A549 (cell line): Measurements from ENCODE around the gene PDZD2. TPM values are rescaled to one million over a fixed set of nuclear protein-coding genes. Genes with fewer than 3 reads are reported as not detected.

Experiments
- ATAC-seq, 2 experiments: fragments of 200-7000 bp in 1 of 2; fragments of >200 bp in 1 of 2; cut with Nextera tagmentation in 1 of 2; cut with Tn5 transposase in 1 of 2; 3 replicates each; pipeline versions ENCODE4 v1.8.0 to v1.9.1; 2018 to 2020; ENCODE audit warnings: mild to moderate bottlenecking in 1 of 2, moderate library complexity in 1 of 2
- CTCF ChIA-PET: fragments of 300-600 bp; sonication (Branson Sonifier 250); formaldehyde crosslinking; extraction: SDS; loops from one replicate; lab custom pipeline; 2021; ENCODE audit warnings: antibody characterized with exemption, inconsistent platforms; lab: Yijun Ruan, JAX
- POLR2A ChIA-PET: fragments of 350-600 bp; formaldehyde crosslinking; extraction: SDS; loops from one replicate; lab custom pipeline; 2021; ENCODE audit warnings: antibody characterized with exemption, inconsistent platforms; lab: Yijun Ruan, JAX
- DNase-seq, 2 experiments: peaks; one replicate each; pipeline versions ENCODE4 v3.0.0 to v3.0.0-alpha.2; 2011 to 2016; ENCODE audit warnings: low read depth in 1 of 2, low spot score in 1 of 2
- FAIRE-seq: peaks from 2 replicates; lab custom pipeline; 2011; peaks lifted over from hg19 to GRCh38; lab: Jason Lieb, UNC
- H3K27ac ChIP-seq, 2 experiments: fragments of >200 bp; sonication (Bioruptor Twin); formaldehyde crosslinking; 3 replicates each; pipeline ENCODE4 v1.5.1; 2016 to 2017
- H3K4me1 ChIP-seq: fragments of >200 bp; sonication (Bioruptor Twin); formaldehyde crosslinking; 3 replicates; pipeline ENCODE4 v1.6.1; 2016
- H3K4me2 ChIP-seq: fragments of >200 bp; sonication (Bioruptor Twin); formaldehyde crosslinking; 3 replicates; pipeline ENCODE4 v1.6.1; 2016
- H3K4me3 ChIP-seq: fragments of >200 bp; sonication (Bioruptor Twin); formaldehyde crosslinking; 3 replicates; pipeline ENCODE4 v1.5.1; 2016
- H3K9me3 ChIP-seq: fragments of >200 bp; sonication (Bioruptor Twin); formaldehyde crosslinking; 3 replicates; pipeline ENCODE4 v1.6.1; 2016
- BHLHE40 ChIP-seq: IDR thresholded peaks from 2 replicates; pipeline ENCODE4 v1.6.1; 2012; ENCODE audit warnings: low read depth, low read length, inconsistent platforms
- CBX2 ChIP-seq: fragments of 200-600 bp; sonication (generic); IDR thresholded peaks from 2 replicates; pipeline ENCODE4 v1.6.1; 2016; ENCODE audit warnings: low read depth, mild to moderate bottlenecking, borderline replicate concordance
- CBX8 ChIP-seq: fragments of 200-600 bp; sonication (generic); IDR thresholded peaks from 2 replicates; pipeline ENCODE4 v1.6.1; 2016
- CHD2 ChIP-seq: fragments of 150-350 bp; IDR thresholded peaks from 2 replicates; pipeline ENCODE4 v1.6.1; 2014; ENCODE audit warnings: low read length; ENCODE audit not compliant: partially characterized antibody
- EHF ChIP-seq: fragments of 250-450 bp; sonication (Bioruptor Pico); IDR thresholded peaks from 2 replicates; pipeline ENCODE4 v1.5.0; 2020; ENCODE audit warnings: mild to moderate bottlenecking
- EHMT2 ChIP-seq: fragments of 200-600 bp; sonication (generic); IDR thresholded peaks from 2 replicates; pipeline ENCODE4 v1.6.1; 2016; ENCODE audit warnings: antibody characterized with exemption, low read depth, mild to moderate bottlenecking, moderate library complexity
- FOSB ChIP-seq: fragments of 250-450 bp; sonication (Bioruptor Pico); IDR thresholded peaks from 2 replicates; pipeline ENCODE4 v1.5.0; 2020; ENCODE audit warnings: mild to moderate bottlenecking, moderate library complexity
- FOSL2 ChIP-seq, 2 experiments: fragments of 450-650 bp in 1 of 2; fragments of >200 bp in 1 of 2; sonication (Bioruptor Twin) in 1 of 2; formaldehyde crosslinking; IDR thresholded peaks; 2 replicates each; pipeline versions ENCODE4 v1.5.0 to v1.6.1; 2016 to 2020; ENCODE audit warnings: mild to moderate bottlenecking in 1 of 2, moderate library complexity in 1 of 2
- HEYL ChIP-seq: fragments of 250-450 bp; sonication (Bioruptor Pico); IDR thresholded peaks from 2 replicates; pipeline ENCODE4 v1.8.0; 2021; ENCODE audit warnings: mild to moderate bottlenecking, moderate library complexity
- HOXB13 ChIP-seq: fragments of 250-450 bp; sonication (Bioruptor Pico); IDR thresholded peaks from 2 replicates; pipeline ENCODE4 v1.5.0; 2020; ENCODE audit warnings: low read depth, mild to moderate bottlenecking, moderate library complexity
- HOXB5 ChIP-seq: fragments of 250-450 bp; sonication (Bioruptor Pico); IDR thresholded peaks from 2 replicates; pipeline ENCODE4 v1.5.0; 2020; ENCODE audit warnings: mild to moderate bottlenecking, moderate library complexity
- JUN ChIP-seq, 2 experiments: fragments of >200 bp; sonication (Bioruptor Twin); formaldehyde crosslinking; IDR thresholded peaks; 2 replicates in 1 of 2; 3 replicates in 1 of 2; pipeline ENCODE4 v1.6.1; 2016 to 2017
- JUNB ChIP-seq: fragments of >200 bp; sonication (Bioruptor Twin); formaldehyde crosslinking; IDR thresholded peaks from 2 replicates; pipeline ENCODE4 v1.6.1; 2016
- MAZ ChIP-seq: fragments of 150-350 bp; IDR thresholded peaks from 2 replicates; pipeline ENCODE4 v1.6.1; 2014; ENCODE audit warnings: antibody characterized with exemption, low read depth, low read length, borderline replicate concordance
- POLR2AphosphoS2 ChIP-seq: conservative IDR thresholded peaks from 2 replicates; pipeline ENCODE4 v1.6.1; 2012; ENCODE audit warnings: low read length, improper control_type of control experiment, inconsistent platforms
- RAD21 ChIP-seq, 2 experiments: fragments of >200 bp in 1 of 2; sonication (Bioruptor Twin) in 1 of 2; formaldehyde crosslinking in 1 of 2; IDR thresholded peaks in 1 of 2; conservative IDR thresholded peaks in 1 of 2; 2 replicates in 1 of 2; 3 replicates in 1 of 2; pipeline ENCODE4 v1.6.1; 2012 to 2018; ENCODE audit warnings: inconsistent platforms in 1 of 2
- RCOR1 ChIP-seq: fragments of 150-350 bp; IDR thresholded peaks from 2 replicates; pipeline ENCODE4 v1.6.1; 2014; ENCODE audit warnings: antibody characterized with exemption, low read length, low read depth
- RNF2 ChIP-seq: fragments of 200-600 bp; sonication (generic); IDR thresholded peaks from 2 replicates; pipeline ENCODE4 v1.6.1; 2016; ENCODE audit warnings: low read depth, mild to moderate bottlenecking, antibody characterized with exemption, moderate library complexity, borderline replicate concordance
- SMC3 ChIP-seq: fragments of >200 bp; sonication (Bioruptor Twin); formaldehyde crosslinking; IDR thresholded peaks from 3 replicates; pipeline ENCODE4 v1.6.1; 2018; ENCODE audit warnings: inconsistent platforms
- TFCP2L1 ChIP-seq: fragments of 250-450 bp; sonication (Bioruptor Pico); IDR thresholded peaks from 2 replicates; pipeline ENCODE4 v1.5.0; 2021; ENCODE audit warnings: mild to moderate bottlenecking
- ZC3H11A ChIP-seq: fragments of 450-650 bp; IDR thresholded peaks from 2 replicates; pipeline ENCODE4 v1.6.1; 2014; ENCODE audit warnings: antibody characterized with exemption, mild to moderate bottlenecking
- ZNF302 ChIP-seq: fragments of 250-450 bp; sonication (Bioruptor Pico); IDR thresholded peaks from 2 replicates; pipeline ENCODE4 v1.9.0; 2021; ENCODE audit warnings: inconsistent platforms, mild to moderate bottlenecking, moderate library complexity
- ZSCAN20 ChIP-seq: fragments of 250-450 bp; sonication (Bioruptor Pico); IDR thresholded peaks from 2 replicates; pipeline ENCODE4 v1.8.0; 2022; ENCODE audit warnings: mild to moderate bottlenecking, moderate library complexity
- WGBS: methylation state at CpG from one replicate; pipeline ENCODE4 v1.1.6; 2017; ENCODE audit errors: missing lambda C conversion rate; 5-methylcytosine and 5-hydroxymethylcytosine counted together
- polyA plus RNA-seq, 4 experiments: library from polyadenylated mRNA; depleted of rRNA in 3 of 4; stranded (reverse); fragments of >200 nt; fragmentation: RNase III in 1 of 4; extraction: RNeasy Plus Mini Kit Qiagen cat#74134 plus additional on column Dnase treatment in 1 of 4; gene quantifications; 2 replicates in 3 of 4; 3 replicates in 1 of 4; pipeline ENCODE4 v1.2.3, GENCODE V29; 2011 to 2017
- TF ChIP-seq, protein P1 (sequence below): fragments of >200 bp; sonication (Bioruptor Twin); formaldehyde crosslinking; IDR thresholded peaks from 2 replicates; pipeline ENCODE4 v1.6.1; 2016
- TF ChIP-seq, protein P2 (sequence below): IDR thresholded peaks from 2 replicates; pipeline ENCODE4 v1.6.1; 2012
- TF ChIP-seq, protein P3 (sequence below): IDR thresholded peaks from 2 replicates; pipeline ENCODE4 v1.6.1; 2012

PDZD2 gene
- polyA plus RNA-seq, 2 of the 4 experiments (the other 2 are of a cell fraction), result 0.06 to 0.09 TPM

DNA sequence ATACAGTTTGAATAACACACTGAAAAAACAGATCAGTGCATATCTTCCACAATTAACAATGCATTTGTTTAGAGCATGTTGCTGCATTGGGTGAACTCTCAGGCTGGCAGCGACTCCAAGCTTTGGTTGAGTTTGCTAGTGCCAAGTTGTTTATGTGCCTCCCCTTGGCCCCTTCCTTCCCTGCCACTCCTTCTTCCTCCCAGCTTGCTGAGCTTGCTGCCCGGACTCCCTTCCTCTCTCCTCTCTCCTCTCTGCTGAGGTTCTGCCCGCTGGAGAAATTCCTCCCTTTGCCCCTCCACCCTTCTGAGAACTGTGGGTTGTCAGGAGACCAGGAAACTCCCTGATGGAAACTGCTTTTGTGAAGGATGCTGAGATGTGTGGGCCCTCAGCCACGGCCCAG, 247.3 kb downstream of the PDZD2 start:
- TF ChIP-seq HEYL (CRISPR knock-in tag), result no peak
- no peak for TF ChIP-seq HOXB5 (CRISPR knock-in tag)
- TF ChIP-seq, protein P1, sequence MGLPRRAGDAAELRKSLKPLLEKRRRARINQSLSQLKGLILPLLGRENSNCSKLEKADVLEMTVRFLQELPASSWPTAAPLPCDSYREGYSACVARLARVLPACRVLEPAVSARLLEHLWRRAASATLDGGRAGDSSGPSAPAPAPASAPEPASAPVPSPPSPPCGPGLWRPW, result no peak
- TF ChIP-seq EHMT2, result no peak
- no peak for TF ChIP-seq ZSCAN20 (CRISPR knock-in tag)
- TF ChIP-seq CBX2, result no peak
- TF ChIP-seq RAD21 (conservative IDR thresholded peaks at IDR 0.05 in 1 of 2, IDR thresholded peaks at IDR 0.05 in 1 of 2), result no peak
- no peak for TF ChIP-seq SMC3
- no peak for TF ChIP-seq JUNB
- TF ChIP-seq POLR2AphosphoS2, result no peak
- TF ChIP-seq FOSL2 (IDR thresholded peaks at IDR 0.05), result no peak
- TF ChIP-seq FOSL2 (CRISPR knock-in tag; IDR thresholded peaks at IDR 0.05), result no peak
- TF ChIP-seq ZNF302 (CRISPR knock-in tag), result no peak
- TF ChIP-seq TFCP2L1 (CRISPR knock-in tag), result no peak
- no peak for TF ChIP-seq JUN (IDR thresholded peaks at IDR 0.05)
- no peak for TF ChIP-seq RCOR1
- no peak for TF ChIP-seq MAZ
- TF ChIP-seq FOSB (CRISPR knock-in tag), result no peak
- no peak for TF ChIP-seq EHF (CRISPR knock-in tag)
- TF ChIP-seq, protein P2, sequence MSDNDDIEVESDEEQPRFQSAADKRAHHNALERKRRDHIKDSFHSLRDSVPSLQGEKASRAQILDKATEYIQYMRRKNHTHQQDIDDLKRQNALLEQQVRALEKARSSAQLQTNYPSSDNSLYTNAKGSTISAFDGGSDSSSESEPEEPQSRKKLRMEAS, result no peak
- no peak for TF ChIP-seq CBX8
- DNase-seq (no peak), ATAC-seq (no peak), FAIRE-seq (no peak)
- 35% methylated on average over 4 of the region's 4 CpGs for WGBS
- no peaks in the 10 kb centered on the region for H3K4me1 ChIP-seq
- H3K4me3 ChIP-seq, result no peak overlapping the region
- ChIA-PET POLR2A (no interaction called here), CTCF (no interaction called here)
- H3K9me3 ChIP-seq, result no peaks in the 10 kb centered on the region
- H3K27ac ChIP-seq, result no peak overlapping the region
- H3K4me2 ChIP-seq, result no peak overlapping the region

DNA sequence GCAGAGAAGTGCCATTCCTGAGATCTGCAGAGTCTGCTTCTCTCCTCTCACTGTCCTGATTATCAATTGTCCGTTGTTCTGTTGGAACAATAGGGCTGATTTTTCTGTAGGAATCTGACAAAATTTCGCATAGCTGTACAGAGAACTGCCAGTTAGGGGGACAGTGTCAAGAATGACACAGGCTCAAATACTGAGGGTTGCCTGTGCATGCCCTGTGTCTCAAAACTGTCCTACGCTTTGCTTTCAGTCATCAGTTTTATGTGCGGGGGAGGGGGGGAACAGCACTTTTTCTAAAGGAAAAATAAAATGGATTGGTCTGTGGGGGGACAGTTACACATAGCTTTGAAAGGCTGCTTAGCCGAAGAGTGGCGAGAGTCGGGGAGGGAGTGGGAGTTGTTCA, 248.6 kb downstream of the PDZD2 start:
- no peak for ATAC-seq
- DNase-seq, result no peak
- H3K4me3 ChIP-seq, result no peak overlapping the region
- WGBS, result 62% methylated on average over 7 of the region's 7 CpGs
- no peaks in the 10 kb centered on the region for H3K9me3 ChIP-seq
- no peaks in the 10 kb centered on the region for H3K4me1 ChIP-seq
- H3K27ac ChIP-seq, result no peak overlapping the region
- no peak for FAIRE-seq
- ChIA-PET CTCF (interaction anchor here (0.6 to 1.5 kb wide), 3 partner anchors 14 to 205 kb away, joined by 3 read pairs; no protein-coding TSS in a partner anchor), POLR2A (no interaction called here)
- no peak for TF ChIP-seq JUNB
- TF ChIP-seq RCOR1, result no peak
- no peak for TF ChIP-seq ZC3H11A
- TF ChIP-seq TFCP2L1 (CRISPR knock-in tag), result no peak
- TF ChIP-seq CBX8, result no peak
- TF ChIP-seq HOXB13 (CRISPR knock-in tag), result no peak
- no peak for TF ChIP-seq CHD2
- no peak overlapping the region for H3K4me2 ChIP-seq

DNA sequence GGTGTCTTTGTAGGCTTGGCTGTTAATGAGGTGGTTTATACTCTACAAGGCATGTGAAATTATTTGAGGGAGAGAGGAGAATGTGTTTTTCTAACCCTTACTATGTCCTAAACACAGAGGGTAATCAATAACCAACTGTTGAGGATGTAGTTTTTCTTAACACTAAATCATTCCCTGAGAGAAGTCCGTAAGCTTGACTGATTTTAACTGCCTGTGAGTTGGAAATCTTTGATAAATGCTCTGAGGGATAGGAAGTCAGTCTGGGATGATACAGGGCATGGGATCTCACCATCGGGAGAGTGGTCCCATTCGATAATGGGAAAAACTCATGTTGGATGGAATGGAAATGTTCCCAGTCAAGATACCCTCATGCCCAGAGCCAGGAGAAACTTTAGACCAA, 249.6 kb downstream of the PDZD2 start:
- Histone ChIP-seq H3K9me3 (no peaks in the 10 kb centered on the region), H3K4me2 (no peak overlapping the region), H3K4me3 (no peak overlapping the region)
- ChIA-PET CTCF (interaction anchor here (1.5 kb wide), 1 partner anchor 33 kb away, joined by 3 read pairs; no protein-coding TSS in a partner anchor), POLR2A (no interaction called here)
- no peak for DNase-seq
- FAIRE-seq, result no peak
- TF ChIP-seq CBX2 (no peak), BHLHE40 (no peak), RNF2 (no peak), ZSCAN20 (CRISPR knock-in tag) (no peak), HEYL (CRISPR knock-in tag) (no peak), HOXB5 (CRISPR knock-in tag) (no peak)
- TF ChIP-seq, protein P3, sequence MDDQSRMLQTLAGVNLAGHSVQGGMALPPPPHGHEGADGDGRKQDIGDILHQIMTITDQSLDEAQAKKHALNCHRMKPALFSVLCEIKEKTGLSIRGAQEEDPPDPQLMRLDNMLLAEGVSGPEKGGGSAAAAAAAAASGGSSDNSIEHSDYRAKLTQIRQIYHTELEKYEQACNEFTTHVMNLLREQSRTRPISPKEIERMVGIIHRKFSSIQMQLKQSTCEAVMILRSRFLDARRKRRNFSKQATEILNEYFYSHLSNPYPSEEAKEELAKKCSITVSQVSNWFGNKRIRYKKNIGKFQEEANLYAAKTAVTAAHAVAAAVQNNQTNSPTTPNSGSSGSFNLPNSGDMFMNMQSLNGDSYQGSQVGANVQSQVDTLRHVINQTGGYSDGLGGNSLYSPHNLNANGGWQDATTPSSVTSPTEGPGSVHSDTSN, result no peak
- TF ChIP-seq, all 56 proteins: peak for 0
- Histone ChIP-seq H3K27ac (no peak overlapping the region), H3K4me1 (no peaks in the 10 kb centered on the region)
- ATAC-seq, result no peak
- WGBS, result 89% methylated on average over 3 of the region's 3 CpGs
